Measurements from ENCODE around the gene DGUOK. TPM values are rescaled to one million over a fixed set of nuclear protein-coding genes. Genes with fewer than 3 reads are reported as not detected.

DGUOK gene
- total RNA-seq, 4 donors from 2014 or later, result 24.2 to 44.5 (median 39.7) TPM

DNA sequence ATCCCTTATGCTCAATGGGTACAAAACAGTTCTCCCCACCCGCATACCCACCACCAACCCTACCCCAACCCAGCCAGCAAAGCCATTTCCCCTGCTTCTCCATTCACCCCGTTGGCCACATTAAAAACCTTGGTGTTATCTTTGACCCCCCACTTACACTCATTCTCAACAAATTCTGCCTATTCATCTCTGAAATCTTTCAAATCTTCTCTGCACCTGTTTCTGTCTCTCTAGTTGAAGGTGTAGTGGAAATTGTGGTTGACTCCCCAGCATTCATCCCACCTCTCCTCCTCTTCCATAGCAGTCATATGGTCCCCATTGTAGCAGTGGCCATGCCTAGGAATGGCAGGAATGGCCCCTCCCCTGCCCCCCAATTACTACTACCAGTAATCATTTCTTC lies 37.5 kb downstream of the DGUOK start:
- H3K9me3 ChIP-seq, result no peaks in the 10 kb centered on the region
- H3K4me1 ChIP-seq, result no peaks in the 10 kb centered on the region
- H3K4me3 ChIP-seq, result no peak overlapping the region
- peaks cover 0 to 7% (median 0%) of the 10 kb centered on the region in 3 donors for H3K36me3 ChIP-seq
- no peaks in the 10 kb centered on the region for H3K27me3 ChIP-seq
- DNase-seq, result no peak
- no peak for TF ChIP-seq POLR2A (IDR thresholded peaks at IDR 0.05)
- TF ChIP-seq, protein P1, sequence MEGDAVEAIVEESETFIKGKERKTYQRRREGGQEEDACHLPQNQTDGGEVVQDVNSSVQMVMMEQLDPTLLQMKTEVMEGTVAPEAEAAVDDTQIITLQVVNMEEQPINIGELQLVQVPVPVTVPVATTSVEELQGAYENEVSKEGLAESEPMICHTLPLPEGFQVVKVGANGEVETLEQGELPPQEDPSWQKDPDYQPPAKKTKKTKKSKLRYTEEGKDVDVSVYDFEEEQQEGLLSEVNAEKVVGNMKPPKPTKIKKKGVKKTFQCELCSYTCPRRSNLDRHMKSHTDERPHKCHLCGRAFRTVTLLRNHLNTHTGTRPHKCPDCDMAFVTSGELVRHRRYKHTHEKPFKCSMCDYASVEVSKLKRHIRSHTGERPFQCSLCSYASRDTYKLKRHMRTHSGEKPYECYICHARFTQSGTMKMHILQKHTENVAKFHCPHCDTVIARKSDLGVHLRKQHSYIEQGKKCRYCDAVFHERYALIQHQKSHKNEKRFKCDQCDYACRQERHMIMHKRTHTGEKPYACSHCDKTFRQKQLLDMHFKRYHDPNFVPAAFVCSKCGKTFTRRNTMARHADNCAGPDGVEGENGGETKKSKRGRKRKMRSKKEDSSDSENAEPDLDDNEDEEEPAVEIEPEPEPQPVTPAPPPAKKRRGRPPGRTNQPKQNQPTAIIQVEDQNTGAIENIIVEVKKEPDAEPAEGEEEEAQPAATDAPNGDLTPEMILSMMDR (IDR thresholded peaks at IDR 0.05), result no peak
- H3K27ac ChIP-seq, result no peak overlapping the region

GRCh38 chr2:73965053-73965452 lies 38.4 kb downstream of the DGUOK start:
- TF ChIP-seq POLR2A (IDR thresholded peaks at IDR 0.05), result no peak
- TF ChIP-seq, protein P1 (IDR thresholded peaks at IDR 0.05), result no peak
- H3K4me1 ChIP-seq, result peaks cover 0 to 3% (median under 1%) of the 10 kb centered on the region in 4 donors
- no peak for DNase-seq
- no peaks in the 10 kb centered on the region for H3K36me3 ChIP-seq
- H3K27ac ChIP-seq, result no peak overlapping the region
- no peak overlapping the region for H3K4me3 ChIP-seq
- no peaks in the 10 kb centered on the region for H3K9me3 ChIP-seq
- no peaks in the 10 kb centered on the region for H3K27me3 ChIP-seq

GRCh38 chr2:73968357-73968937 lies 41.8 kb downstream of the DGUOK start:
- H3K4me1 ChIP-seq, result peaks cover 0 to 23% (median 18%) of the 10 kb centered on the region in 4 donors
- H3K4me3 ChIP-seq, result no peak overlapping the region
- H3K36me3 ChIP-seq, result no peaks in the 10 kb centered on the region
- no peak for DNase-seq
- H3K9me3 ChIP-seq, result no peaks in the 10 kb centered on the region
- no peak overlapping the region for H3K27ac ChIP-seq
- TF ChIP-seq, protein P1 (IDR thresholded peaks at IDR 0.05), result no peak
- no peak for TF ChIP-seq POLR2A (IDR thresholded peaks at IDR 0.05)
- H3K27me3 ChIP-seq, result no peaks in the 10 kb centered on the region

DNA sequence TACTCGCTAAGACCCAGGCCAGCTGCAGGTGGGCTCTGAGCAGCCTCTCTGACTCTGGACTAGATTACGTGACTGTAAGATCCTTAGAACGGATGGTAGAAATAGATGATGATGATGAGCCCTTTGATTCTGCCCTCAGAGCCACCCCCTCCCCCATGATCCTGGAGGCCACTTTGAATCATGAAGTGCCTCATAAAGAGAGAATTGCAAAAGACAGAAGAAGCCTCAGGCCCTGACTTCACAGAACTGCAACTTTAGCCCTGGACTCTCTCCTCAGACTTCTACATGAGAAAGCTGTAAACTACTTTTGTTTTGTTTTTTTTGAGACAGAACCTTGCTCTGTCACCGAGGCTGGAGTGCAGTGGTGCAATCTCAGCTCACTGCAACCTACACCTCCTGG lies 42.7 kb downstream of the DGUOK start:
- Histone ChIP-seq H3K4me3 (no peak overlapping the region), H3K4me1 (peaks cover 0 to 23% (median 18%) of the 10 kb centered on the region in 4 donors), H3K27ac (no peak overlapping the region), H3K9me3 (no peaks in the 10 kb centered on the region), H3K36me3 (no peaks in the 10 kb centered on the region), H3K27me3 (no peaks in the 10 kb centered on the region)
- DNase-seq, result no peak
- TF ChIP-seq, protein P1 (IDR thresholded peaks at IDR 0.05), result no peak
- no peak for TF ChIP-seq POLR2A (IDR thresholded peaks at IDR 0.05)

DNA sequence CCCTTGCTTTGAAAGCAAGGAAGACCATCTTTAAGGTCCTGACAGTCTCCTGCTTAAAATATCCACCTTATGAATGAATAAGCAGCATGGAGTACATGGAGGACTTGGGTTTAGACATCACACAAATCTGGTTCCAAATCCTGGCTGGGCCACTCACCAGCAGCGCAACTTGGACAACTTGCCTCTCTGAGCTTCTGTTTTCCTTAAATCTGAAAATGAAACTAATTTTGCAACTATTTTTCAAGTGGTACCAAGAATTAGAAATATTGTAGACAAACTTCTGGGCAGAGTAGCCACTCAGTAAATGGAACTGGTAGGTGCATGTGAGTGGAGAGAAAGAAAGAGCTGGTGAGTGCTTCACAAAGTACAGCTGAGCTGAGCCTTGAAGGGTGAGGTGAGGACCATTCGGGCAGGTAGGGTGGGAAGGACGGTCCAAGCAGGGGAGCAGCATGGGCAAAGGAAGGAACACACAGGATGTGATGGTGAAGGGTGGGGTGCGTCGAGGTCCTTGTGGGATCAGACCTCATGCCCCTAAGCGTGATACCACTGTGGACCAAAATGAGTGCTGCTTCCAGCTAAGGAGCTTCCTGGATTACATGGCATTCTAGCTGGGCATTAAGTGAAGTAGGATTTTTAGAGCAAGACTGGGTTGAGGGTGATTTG lies 43.6 kb downstream of the DGUOK start:
- no peaks in the 10 kb centered on the region for H3K9me3 ChIP-seq

More for the DNA sequence above, 43.6 kb downstream of the DGUOK start:
- peaks cover 0 to 23% (median 18%) of the 10 kb centered on the region in 4 donors for H3K4me1 ChIP-seq
- DNase-seq, result no peak
- H3K4me3 ChIP-seq, result no peak overlapping the region
- TF ChIP-seq, protein P1 (IDR thresholded peaks at IDR 0.05), result no peak
- TF ChIP-seq POLR2A (IDR thresholded peaks at IDR 0.05), result no peak
- H3K27me3 ChIP-seq, result no peaks in the 10 kb centered on the region
- H3K27ac ChIP-seq, result peak overlapping the region; percentile 4 to 58 (median 42)
- no peaks in the 10 kb centered on the region for H3K36me3 ChIP-seq
